ENCODE results near the gene HSPB6.

GRCh38 chr19:35736913-35737886 is 19.6 kb downstream of the HSPB6 start:
- TF ChIP-seq CTCF (conservative IDR thresholded peaks at IDR 0.05): peak; percentile 47; the same call in 1 of the 2 replicates
- no peak for TF ChIP-seq EZH2 (IDR thresholded peaks at IDR 0.05; ENCODE audit: low read depth)
